NCI-H2227 (cell line): ENCODE data around the gene AMOTL2.

Source experiments
- DNase-seq: peaks from one replicate; lab custom pipeline; 2025; ENCODE audit not compliant: unreplicated experiment; lab: John Stamatoyannopoulos, UW

Gene AMOTL2

GRCh38 chr3:134353831-134354611 lies 20.2 kb downstream of the AMOTL2 start:
- DNase-seq, result no peak

- DNase-seq, result no peak
Observed at GRCh38 chr3:134353171-134353825, 20.9 kb downstream of the AMOTL2 start.

- DNase-seq, result no peak
Observed at GRCh38 chr3:134352031-134352671, 22.1 kb downstream of the AMOTL2 start.

- DNase-seq, result no peak
Observed at GRCh38 chr3:134351427-134351826, 22.8 kb downstream of the AMOTL2 start.

- no peak for DNase-seq
Observed at GRCh38 chr3:134350861-134351311, 23.4 kb downstream of the AMOTL2 start.

- DNase-seq, result no peak
Observed at GRCh38 chr3:134350266-134350665, 24.0 kb downstream of the AMOTL2 start.

- no peak for DNase-seq
Observed at GRCh38 chr3:134348524-134348923, 25.7 kb downstream of the AMOTL2 start.

GRCh38 chr3:134347551-134347950 lies 26.7 kb downstream of the AMOTL2 start:
- DNase-seq, result no peak

GRCh38 chr3:134346744-134347143 lies 27.5 kb downstream of the AMOTL2 start:
- no peak for DNase-seq

- no peak for DNase-seq
Observed at GRCh38 chr3:134345202-134345601, 29.0 kb downstream of the AMOTL2 start.

- DNase-seq, result no peak
Observed at GRCh38 chr3:134344560-134344959, 29.7 kb downstream of the AMOTL2 start.

GRCh38 chr3:134342259-134342658 lies 32.0 kb downstream of the AMOTL2 start:
- DNase-seq, result no peak

- DNase-seq, result no peak
Observed at GRCh38 chr3:134341389-134341788, 32.9 kb downstream of the AMOTL2 start.

- no peak for DNase-seq
Observed at GRCh38 chr3:134340982-134341365, 33.3 kb downstream of the AMOTL2 start.

GRCh38 chr3:134340362-134340981 lies 33.8 kb downstream of the AMOTL2 start:
- DNase-seq, result no peak

GRCh38 chr3:134339913-134340312 lies 34.3 kb downstream of the AMOTL2 start:
- no peak for DNase-seq

- no peak for DNase-seq
Observed at GRCh38 chr3:134339331-134339730, 34.9 kb downstream of the AMOTL2 start.

- DNase-seq, result no peak
Observed at GRCh38 chr3:134338516-134339261, 35.6 kb downstream of the AMOTL2 start.

- no peak for DNase-seq
Observed at GRCh38 chr3:134338201-134338512, 36.1 kb downstream of the AMOTL2 start.

- no peak for DNase-seq
Observed at GRCh38 chr3:134337511-134338200, 36.6 kb downstream of the AMOTL2 start.
